Bronchial epithelial cell (primary cell): ENCODE measurements around the gene WT1. TPM values are rescaled to one million over a fixed set of nuclear protein-coding genes. Genes with fewer than 3 reads are reported as not detected.
A peak's percentile ranks its signal among the peaks of the same experiment; 100 is the strongest.

Experiments used
- DNase-seq: peaks from one replicate; pipeline ENCODE4 v3.0.0-alpha.2; 2010; ENCODE audit warnings: low read depth
- FAIRE-seq: peaks from 2 replicates; lab custom pipeline; 2011; peaks lifted over from hg19 to GRCh38; lab: Jason Lieb, UNC
- H3K27me3 ChIP-seq: 2 replicates; pipeline ENCODE4 v1.5.1; 2011; ENCODE audit warnings: low read length; ENCODE audit not compliant: control insufficient read depth, insufficient read depth
- H3K36me3 ChIP-seq: 2 replicates; pipeline ENCODE4 v1.5.1; 2011; ENCODE audit warnings: low read length; ENCODE audit not compliant: control insufficient read depth, insufficient read depth
- H3K4me3 ChIP-seq: 2 replicates; pipeline ENCODE4 v1.5.1; 2011; ENCODE audit warnings: mild to moderate bottlenecking, low read depth, low read length, control low read depth
- total RNA-seq: library from RNA; depleted of rRNA; stranded (reverse); fragments of >200 nt; gene quantifications from 2 replicates; pipeline ENCODE4 v1.2.1, GENCODE V29; 2014
- TF ChIP-seq, protein P1 (sequence below): IDR thresholded peaks from 2 replicates; pipeline ENCODE4 v1.5.1; 2011; ENCODE audit warnings: mild to moderate bottlenecking, moderate library complexity, low read length, control low read depth, inconsistent platforms; ENCODE audit not compliant: insufficient read depth, severe bottlenecking

WT1 gene
- total RNA-seq, 1 donor from 2014 or later: not detected

GRCh38 chr11:32451808-32452207 is 16.5 kb upstream of the WT1 start:
- FAIRE-seq (no peak), DNase-seq (no peak)
- Histone ChIP-seq H3K4me3 (no peak overlapping the region), H3K36me3 (no peaks in the 10 kb centered on the region), H3K27me3 (no peaks in the 10 kb centered on the region)
- TF ChIP-seq, protein P1, sequence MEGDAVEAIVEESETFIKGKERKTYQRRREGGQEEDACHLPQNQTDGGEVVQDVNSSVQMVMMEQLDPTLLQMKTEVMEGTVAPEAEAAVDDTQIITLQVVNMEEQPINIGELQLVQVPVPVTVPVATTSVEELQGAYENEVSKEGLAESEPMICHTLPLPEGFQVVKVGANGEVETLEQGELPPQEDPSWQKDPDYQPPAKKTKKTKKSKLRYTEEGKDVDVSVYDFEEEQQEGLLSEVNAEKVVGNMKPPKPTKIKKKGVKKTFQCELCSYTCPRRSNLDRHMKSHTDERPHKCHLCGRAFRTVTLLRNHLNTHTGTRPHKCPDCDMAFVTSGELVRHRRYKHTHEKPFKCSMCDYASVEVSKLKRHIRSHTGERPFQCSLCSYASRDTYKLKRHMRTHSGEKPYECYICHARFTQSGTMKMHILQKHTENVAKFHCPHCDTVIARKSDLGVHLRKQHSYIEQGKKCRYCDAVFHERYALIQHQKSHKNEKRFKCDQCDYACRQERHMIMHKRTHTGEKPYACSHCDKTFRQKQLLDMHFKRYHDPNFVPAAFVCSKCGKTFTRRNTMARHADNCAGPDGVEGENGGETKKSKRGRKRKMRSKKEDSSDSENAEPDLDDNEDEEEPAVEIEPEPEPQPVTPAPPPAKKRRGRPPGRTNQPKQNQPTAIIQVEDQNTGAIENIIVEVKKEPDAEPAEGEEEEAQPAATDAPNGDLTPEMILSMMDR: no peak

- Histone ChIP-seq H3K36me3 (no peaks in the 10 kb centered on the region), H3K4me3 (no peak overlapping the region), H3K27me3 (no peaks in the 10 kb centered on the region)
- TF ChIP-seq, protein P1: no peak
- FAIRE-seq (no peak), DNase-seq (no peak)
Measured at GRCh38 chr11:32450372-32450771, 15.0 kb upstream of the WT1 start.

- DNase-seq (peak; percentile 18), FAIRE-seq (no peak)
- no peaks in the 10 kb centered on the region for H3K36me3 ChIP-seq
- no peaks in the 10 kb centered on the region for H3K27me3 ChIP-seq
- TF ChIP-seq, protein P1: peak; percentile 14
- H3K4me3 ChIP-seq: no peak overlapping the region
Measured at GRCh38 chr11:32448232-32448631, 12.9 kb upstream of the WT1 start.

DNA sequence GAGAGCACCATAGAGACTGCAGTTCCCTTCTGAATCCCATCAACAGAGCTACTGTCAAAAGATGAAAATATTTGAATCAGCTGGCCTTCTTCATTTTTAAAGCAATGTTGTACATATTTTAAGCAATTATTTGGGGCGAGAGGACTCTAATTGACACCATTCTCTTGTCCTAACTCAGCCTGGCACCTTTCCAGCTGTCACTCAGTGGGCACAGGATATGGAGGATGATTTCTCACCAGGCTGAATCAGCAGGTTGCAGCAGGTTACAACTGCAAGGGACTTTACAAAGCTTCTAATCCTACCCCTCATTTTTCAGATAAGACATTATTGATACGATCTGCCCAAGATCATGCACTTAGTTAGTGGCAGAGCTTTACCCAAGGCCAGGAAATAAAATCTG is 11.9 kb upstream of the WT1 start:
- Histone ChIP-seq H3K27me3 (peaks cover under 1% of the 10 kb centered on the region), H3K36me3 (no peaks in the 10 kb centered on the region), H3K4me3 (no peak overlapping the region)
- DNase-seq (no peak), FAIRE-seq (no peak)
- TF ChIP-seq, protein P1: no peak

GRCh38 chr11:32446227-32446626 is 10.9 kb upstream of the WT1 start:
- Histone ChIP-seq H3K4me3 (no peak overlapping the region), H3K27me3 (peaks cover 6% of the 10 kb centered on the region), H3K36me3 (no peaks in the 10 kb centered on the region)
- TF ChIP-seq, protein P1: no peak
- FAIRE-seq (no peak), DNase-seq (no peak)

- TF ChIP-seq, protein P1: no peak
- FAIRE-seq (no peak), DNase-seq (no peak)
- Histone ChIP-seq H3K27me3 (peaks cover 14% of the 10 kb centered on the region), H3K4me3 (no peak overlapping the region), H3K36me3 (no peaks in the 10 kb centered on the region)
Measured at GRCh38 chr11:32444186-32444585, 8.8 kb upstream of the WT1 start.
